Right forelimb (tissue), 1 donor: ENCODE measurements around the gene LSM11.
"Not testable (repeated sequence)": the region's sequence is repeated elsewhere in the genome, so short reads cannot be mapped to it uniquely, and the experiment has no call there.

Experiments
- DNase-seq: peaks from one replicate; pipeline ENCODE4 v3.0.0-alpha.2; 2018

LSM11 gene

GRCh38 chr5:157743163-157744050 is at the start of gene LSM11:
LSM11 (plus strand) TSS chr5:157743712; CDS start chr5:157743751, 39 bp downstream.
- peak; percentile 97 for DNase-seq

DNA sequence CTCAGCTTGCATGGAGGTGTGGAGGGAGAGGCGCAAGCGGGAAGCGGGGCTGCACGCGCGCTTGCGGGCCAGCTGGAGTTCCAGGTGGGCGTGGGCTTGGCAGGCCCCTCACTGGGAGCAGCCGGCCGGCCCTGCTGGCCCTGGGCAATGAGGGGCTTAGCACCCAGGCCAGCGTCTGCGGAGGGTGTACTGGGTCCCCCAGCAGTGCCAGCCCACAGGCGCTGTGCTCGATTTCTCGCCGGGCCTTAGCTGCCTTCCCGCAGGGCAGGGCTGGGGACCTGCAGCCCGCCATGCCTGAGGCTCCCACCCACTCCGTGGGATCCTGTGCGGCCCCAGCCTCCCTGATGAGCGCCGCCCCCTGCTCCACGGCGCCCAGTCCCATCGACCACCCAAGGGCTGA is 49.7 kb upstream of the LSM11 start:
- not testable (repeated sequence) for DNase-seq

GRCh38 chr5:157696154-157696553 is 47.4 kb upstream of the LSM11 start:
- DNase-seq = not testable (repeated sequence)

GRCh38 chr5:157698674-157699073 is 44.8 kb upstream of the LSM11 start:
- DNase-seq = not testable (repeated sequence)

DNA sequence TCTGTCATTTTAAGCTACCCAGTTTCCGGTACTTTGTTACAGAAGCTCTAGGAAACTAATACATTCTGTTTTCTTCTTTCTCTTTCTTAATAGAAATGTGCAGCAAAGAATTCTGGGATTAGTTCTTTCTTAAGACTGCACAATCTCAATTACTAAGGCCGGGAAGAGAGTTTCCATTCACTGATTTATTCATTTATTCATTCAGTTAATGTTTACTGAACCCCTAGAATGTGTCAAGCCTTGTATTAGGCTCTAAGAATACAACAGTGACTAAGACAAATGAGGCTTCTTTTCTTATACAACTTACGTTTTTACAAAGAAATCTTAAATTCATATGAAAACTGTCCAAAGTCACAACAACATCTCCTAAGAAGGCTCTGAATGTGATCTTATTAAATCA is 39.8 kb upstream of the LSM11 start:
- no peak for DNase-seq

DNA sequence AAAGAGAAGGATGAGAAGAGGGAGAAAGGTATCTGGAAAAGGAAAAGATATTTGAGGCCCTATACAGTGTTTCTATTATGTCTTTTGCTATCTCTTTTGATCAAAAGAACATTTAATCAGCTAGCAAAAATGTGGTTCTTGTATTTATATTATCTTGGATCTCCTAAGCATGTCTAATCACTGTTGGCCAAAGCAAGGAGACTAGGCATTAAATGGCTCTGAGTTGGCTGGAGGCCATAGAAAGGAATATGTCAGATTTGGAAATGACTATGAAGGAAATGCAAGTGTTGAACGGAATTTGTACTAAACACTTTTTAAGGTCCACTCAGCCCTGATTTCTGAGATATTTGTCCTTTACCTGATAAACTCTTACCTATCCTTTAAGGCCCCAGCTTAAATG is 34.6 kb upstream of the LSM11 start:
- DNase-seq = no peak

- no peak for DNase-seq
Measured at GRCh38 chr5:157709346-157709745, 34.2 kb upstream of the LSM11 start.

GRCh38 chr5:157710431-157710830 is 33.1 kb upstream of the LSM11 start:
- DNase-seq = no peak

DNA sequence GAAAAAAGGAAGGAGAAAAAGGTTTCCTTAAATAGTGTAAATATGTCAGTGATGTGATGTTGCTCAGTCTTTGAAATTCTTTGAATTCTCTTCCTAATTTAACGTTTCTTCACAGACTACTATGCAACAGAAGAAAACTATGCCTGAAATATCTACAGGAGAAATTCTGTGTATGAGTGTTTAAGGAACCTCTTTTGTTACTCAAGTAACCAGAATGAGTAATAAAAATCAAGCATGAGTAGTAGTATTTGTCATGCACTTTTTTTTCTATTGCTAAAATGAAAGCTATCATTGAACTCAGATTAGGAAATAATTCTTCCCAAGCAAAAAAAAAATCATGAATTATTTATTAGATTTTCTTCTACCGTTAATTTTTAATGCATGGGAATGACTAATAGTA is 32.6 kb upstream of the LSM11 start:
- no peak for DNase-seq

- no peak for DNase-seq
Measured at GRCh38 chr5:157713830-157714595, 29.5 kb upstream of the LSM11 start.

DNA sequence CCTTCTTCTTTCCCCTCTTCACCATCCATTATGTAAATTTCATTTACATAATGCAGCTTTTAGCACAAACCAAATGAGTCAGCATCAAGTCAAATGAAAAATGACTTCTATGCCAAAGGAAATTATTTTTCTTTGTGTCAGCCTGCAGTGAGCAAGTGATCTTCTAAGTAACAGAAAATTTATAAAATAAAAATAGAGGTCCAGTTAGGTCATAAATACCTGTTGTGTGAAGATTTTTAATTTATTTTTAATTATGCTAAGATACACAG is 29.0 kb upstream of the LSM11 start:
- DNase-seq = no peak

- peak; percentile 45 for DNase-seq
Measured at GRCh38 chr5:157718519-157718918, 25.0 kb upstream of the LSM11 start.

DNA sequence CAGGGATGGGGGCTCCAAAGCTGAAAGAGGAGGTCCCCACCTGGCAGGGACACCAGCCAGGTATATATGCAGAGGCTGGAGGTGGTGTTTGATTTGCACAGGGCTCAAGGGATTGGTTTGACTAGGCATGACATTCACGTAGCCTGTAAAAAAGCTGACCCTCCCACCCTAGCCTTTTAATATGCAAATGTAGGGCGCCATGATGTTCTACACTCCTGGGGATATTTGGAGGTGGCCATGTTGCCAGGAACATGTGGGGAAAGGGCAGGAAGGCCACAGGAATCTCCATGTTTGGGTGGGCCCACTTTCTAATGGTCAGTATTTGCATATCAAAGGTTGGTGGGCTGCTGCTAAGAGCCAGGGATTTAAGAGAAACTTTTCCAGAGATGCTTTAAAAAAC is 24.3 kb upstream of the LSM11 start:
- no peak for DNase-seq

DNA sequence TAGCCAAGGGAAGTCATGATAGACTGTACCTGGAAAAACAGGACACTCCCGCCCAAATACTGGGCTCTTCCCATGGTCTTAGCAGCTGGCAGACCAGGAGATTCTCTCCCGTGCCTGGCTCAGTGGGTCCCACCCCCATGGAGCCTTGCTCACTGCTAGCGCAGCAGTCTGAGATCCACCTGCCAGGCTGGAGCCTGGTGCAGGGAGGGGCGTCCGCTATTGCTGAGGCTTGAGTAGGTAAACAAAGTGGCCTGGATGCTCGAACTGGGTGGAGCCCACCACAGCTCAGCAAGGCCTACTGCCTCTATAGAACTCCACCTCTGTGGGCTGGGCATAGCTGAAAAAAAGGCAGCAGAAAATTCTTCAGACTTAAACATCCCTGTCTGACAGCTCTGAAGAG is 22.4 kb upstream of the LSM11 start:
- DNase-seq = no peak

- not testable (repeated sequence) for DNase-seq
Measured at GRCh38 chr5:157722895-157723294, 20.6 kb upstream of the LSM11 start.

GRCh38 chr5:157726607-157727006 is 16.9 kb upstream of the LSM11 start:
- DNase-seq = not testable (repeated sequence)

- not testable (repeated sequence) for DNase-seq
Measured at GRCh38 chr5:157727858-157728257, 15.7 kb upstream of the LSM11 start.

DNA sequence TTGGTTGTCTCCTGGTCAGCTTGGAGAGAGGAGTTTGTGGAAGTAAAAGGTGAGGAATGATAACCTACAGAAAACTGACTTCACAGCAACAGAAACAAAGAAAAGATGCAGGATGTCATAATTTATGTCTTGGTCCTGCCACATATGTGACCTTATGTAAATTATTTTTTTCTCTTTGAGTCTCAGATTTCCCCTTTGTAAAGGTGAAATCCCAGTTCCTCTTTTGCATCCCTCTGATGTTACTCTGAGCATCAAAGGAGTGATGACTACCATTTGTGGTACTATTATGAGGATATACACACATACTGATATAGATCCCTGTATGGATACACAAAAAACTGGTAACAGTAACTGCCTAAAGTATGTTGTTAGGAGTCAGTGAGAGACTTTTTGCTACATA is 13.7 kb upstream of the LSM11 start:
- DNase-seq = no peak

DNA sequence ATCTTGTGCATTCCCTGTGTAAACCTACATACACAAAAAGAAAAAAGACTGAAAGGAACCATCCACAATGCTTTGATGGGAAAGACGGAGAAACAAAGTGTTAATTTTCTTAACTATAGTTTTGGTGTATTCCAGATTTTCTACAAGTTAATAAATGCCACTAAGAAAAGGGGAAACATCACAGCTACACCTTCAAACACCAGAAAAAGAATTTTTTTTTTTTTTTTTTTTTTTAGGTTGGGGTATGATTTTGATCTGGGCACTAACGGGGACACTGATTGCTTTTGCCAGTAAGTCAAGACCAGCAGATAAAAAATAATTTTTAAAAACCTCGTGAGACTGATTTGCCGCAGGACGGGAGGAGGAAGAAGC is 12.6 kb upstream of the LSM11 start:
- DNase-seq = no peak

DNA sequence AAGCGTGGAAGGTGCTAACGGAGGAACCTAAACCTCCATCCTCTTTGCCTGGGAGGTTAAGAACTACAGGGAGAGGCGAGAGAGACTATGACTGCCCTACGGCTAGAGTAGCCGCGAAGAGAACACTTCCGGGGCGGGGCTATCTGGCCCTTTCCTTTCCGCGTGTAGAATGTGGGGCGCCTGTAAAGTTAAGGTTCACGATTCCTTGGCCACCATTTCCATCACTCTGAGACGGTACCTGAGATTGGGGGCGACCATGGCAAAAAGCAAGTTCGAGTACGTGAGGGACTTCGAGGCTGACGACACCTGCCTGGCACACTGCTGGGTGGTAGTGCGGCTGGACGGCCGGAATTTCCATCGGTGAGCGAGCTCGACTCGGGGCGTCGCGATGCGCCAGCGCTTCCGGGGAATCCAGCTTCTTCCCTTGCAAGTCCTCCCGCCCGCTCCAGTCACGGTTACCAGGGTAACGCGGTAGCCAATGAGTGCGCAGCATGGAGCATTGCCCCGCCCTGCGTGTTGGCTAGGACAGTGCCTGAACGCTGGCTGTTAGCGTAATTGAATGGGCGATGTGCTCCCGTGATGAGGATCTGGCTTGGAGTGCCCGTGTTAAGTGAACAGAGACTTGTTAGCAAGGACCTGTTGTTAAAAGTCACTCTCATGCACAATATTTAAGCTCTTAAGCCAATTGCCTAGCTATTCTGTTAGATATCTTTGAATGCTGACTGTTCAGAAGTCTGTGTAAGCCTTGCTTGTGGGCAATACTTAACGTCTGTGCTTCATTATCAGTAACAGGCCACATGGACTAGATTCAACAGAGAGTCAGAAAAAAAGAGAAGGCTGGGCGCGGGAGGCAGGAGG is 12.0 kb upstream of the LSM11 start, which contains the start of gene THG1L:
THG1L (plus strand) TSS at position 149 of the 858 bp plus-strand sequence; CDS start at position 170, 21 bp downstream.
- DNase-seq = peak; percentile 98

GRCh38 chr5:157732130-157732514 is 11.4 kb upstream of the LSM11 start:
- DNase-seq = no peak

GRCh38 chr5:157732596-157733262 is 10.8 kb upstream of the LSM11 start:
- no peak for DNase-seq

DNA sequence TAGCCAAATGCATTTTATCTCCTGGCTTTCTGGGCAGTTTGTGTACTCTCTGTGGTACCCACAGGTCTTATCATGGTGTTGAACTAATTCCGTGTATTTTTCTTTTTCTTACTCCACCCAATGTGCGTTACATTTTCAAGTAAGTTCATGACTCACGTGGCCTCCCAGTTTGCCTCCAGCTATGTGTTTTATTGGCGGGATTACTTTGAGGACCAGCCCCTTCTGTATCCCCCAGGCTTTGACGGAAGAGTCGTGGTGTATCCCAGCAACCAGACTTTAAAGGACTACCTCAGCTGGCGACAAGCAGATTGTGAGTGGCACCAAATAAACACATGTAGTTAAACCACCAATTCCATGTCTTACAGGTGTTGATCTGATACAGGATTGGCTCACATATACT is 9.1 kb upstream of the LSM11 start:
- DNase-seq = no peak
